ENCODE measurements around the gene AAMDC.
A peak's percentile ranks its signal among the peaks of the same experiment; 100 is the strongest.
"Not testable (repeated sequence)": the region's sequence is repeated elsewhere in the genome, so short reads cannot be mapped to it uniquely, and the experiment has no call there.

The AAMDC gene

GRCh38 chr11:77883775-77884174 is 62.8 kb downstream of the AAMDC start:
- DNase-seq (ENCODE audit: low spot score) (no peak), FAIRE-seq (peak; percentile 74)

- DNase-seq (ENCODE audit: low spot score): no peak
- no peak for FAIRE-seq
These were observed 63.4 kb downstream of the AAMDC start for GRCh38 chr11:77884186-77884828.

- FAIRE-seq (no peak), DNase-seq (ENCODE audit: low spot score) (no peak)
These were observed 63.9 kb downstream of the AAMDC start for GRCh38 chr11:77884829-77885190.

GRCh38 chr11:77886401-77886800 is 65.5 kb downstream of the AAMDC start:
- no peak for DNase-seq (ENCODE audit: low spot score)
- FAIRE-seq: no peak

GRCh38 chr11:77889045-77889444 is 68.1 kb downstream of the AAMDC start:
- not testable (repeated sequence) for FAIRE-seq; DNase-seq (ENCODE audit: low spot score)

GRCh38 chr11:77890100-77890614 is 69.2 kb downstream of the AAMDC start:
- not testable (repeated sequence) for FAIRE-seq; DNase-seq (ENCODE audit: low spot score)

GRCh38 chr11:77890619-77891056 is 69.7 kb downstream of the AAMDC start:
- not testable (repeated sequence) for FAIRE-seq; DNase-seq (ENCODE audit: low spot score)

- DNase-seq (ENCODE audit: low spot score); FAIRE-seq: not testable (repeated sequence)
These were observed 70.3 kb downstream of the AAMDC start for GRCh38 chr11:77891256-77891655.

- FAIRE-seq; DNase-seq (ENCODE audit: low spot score): not testable (repeated sequence)
These were observed 70.8 kb downstream of the AAMDC start for GRCh38 chr11:77891703-77892102.

GRCh38 chr11:77894949-77895348 is 74.0 kb downstream of the AAMDC start:
- FAIRE-seq; DNase-seq (ENCODE audit: low spot score): not testable (repeated sequence)

- no peak for DNase-seq (ENCODE audit: low spot score)
These were observed 87.9 kb downstream of the AAMDC start for GRCh38 chr11:77908835-77909234.

GRCh38 chr11:77909277-77909676 is 88.3 kb downstream of the AAMDC start:
- FAIRE-seq: no peak

More at GRCh38 chr11:77908835-77909234, 87.9 kb downstream of the AAMDC start:
- no peak for FAIRE-seq

GRCh38 chr11:77910828-77911227 is 89.9 kb downstream of the AAMDC start:
- DNase-seq (ENCODE audit: low spot score); FAIRE-seq: not testable (repeated sequence)

More at GRCh38 chr11:77909277-77909676, 88.3 kb downstream of the AAMDC start:
- DNase-seq (ENCODE audit: low spot score): no peak

GRCh38 chr11:77913608-77914306 is 92.8 kb downstream of the AAMDC start:
- FAIRE-seq; DNase-seq (ENCODE audit: low spot score): not testable (repeated sequence)

GRCh38 chr11:77914307-77914791 is 93.4 kb downstream of the AAMDC start:
- DNase-seq (ENCODE audit: low spot score): peak; percentile 29
- FAIRE-seq: not testable (repeated sequence)

- not testable (repeated sequence) for FAIRE-seq; DNase-seq (ENCODE audit: low spot score)
These were observed 96.8 kb downstream of the AAMDC start for GRCh38 chr11:77917713-77918112.

Measured in urothelium cell line (cell line).